Neuronal stem cell (in vitro differentiated cells): ENCODE results near the gene ALDH3A1.
A peak's percentile ranks its signal among the peaks of the same experiment; 100 is the strongest.

Source experiments
- DNase-seq: peaks from one replicate; pipeline ENCODE4 v3.0.0-alpha.2; 2013; ENCODE audit warnings: low spot score
- H2AFZ ChIP-seq: one replicate; pipeline ENCODE4 v1.6.1; 2013; ENCODE audit warnings: mild to moderate bottlenecking, low read length, inconsistent platforms
- H2AK5ac ChIP-seq: 2 replicates; pipeline ENCODE4 v1.6.1; 2013; ENCODE audit warnings: low read depth, mild to moderate bottlenecking, inconsistent platforms, low read length, moderate library complexity, mixed read lengths
- H2BK120ac ChIP-seq: 2 replicates; pipeline ENCODE4 v1.6.1; 2013; ENCODE audit warnings: low read depth, mild to moderate bottlenecking, inconsistent platforms, low read length, moderate library complexity, mixed read lengths
- H2BK12ac ChIP-seq: one replicate; pipeline ENCODE4 v1.6.1; 2013; ENCODE audit warnings: low read length, inconsistent platforms
- H2BK15ac ChIP-seq: 2 replicates; pipeline ENCODE4 v1.6.1; 2013; ENCODE audit warnings: mild to moderate bottlenecking, low read length, inconsistent platforms, mixed read lengths
- H2BK5ac ChIP-seq: one replicate; pipeline ENCODE4 v1.6.1; 2013; ENCODE audit warnings: inconsistent platforms, mild to moderate bottlenecking, low read length, moderate library complexity
- H3K14ac ChIP-seq: one replicate; pipeline ENCODE4 v1.6.1; 2013; ENCODE audit warnings: low read length, inconsistent platforms
- H3K18ac ChIP-seq: 2 replicates; pipeline ENCODE4 v1.6.1; 2013; ENCODE audit warnings: low read length, inconsistent platforms
- H3K23ac ChIP-seq: 2 replicates; pipeline ENCODE4 v1.6.1; 2013; ENCODE audit warnings: low read depth, mild to moderate bottlenecking, mixed read lengths, low read length, inconsistent platforms; ENCODE audit not compliant: poor library complexity
- H3K27ac ChIP-seq: replicated peaks from 3 replicates; pipeline ENCODE4 v1.5.1; 2013; ENCODE audit warnings: low read length, inconsistent platforms
- H3K27me3 ChIP-seq, 3 experiments: 2 replicates each; pipeline ENCODE4 v1.6.1; 2013; ENCODE audit warnings: low read length in 3 of 3, mild to moderate bottlenecking in 2 of 3, inconsistent platforms in 1 of 3, low read depth in 1 of 3, mixed read lengths in 1 of 3, moderate library complexity in 1 of 3; ENCODE audit not compliant: control insufficient read depth in 3 of 3, insufficient read depth in 3 of 3
- H3K36me3 ChIP-seq, 2 donors: replicated peaks in 1 of 2; 2 replicates each; pipeline ENCODE4 v1.6.1; 2013; ENCODE audit warnings: low read length in 2 of 2; ENCODE audit not compliant: control insufficient read depth in 2 of 2, insufficient read depth in 2 of 2
- H3K4ac ChIP-seq: 2 replicates; pipeline ENCODE4 v1.6.1; 2013; ENCODE audit warnings: inconsistent platforms, mild to moderate bottlenecking, low read length, moderate library complexity
- H3K4me1 ChIP-seq, 2 donors: 1 replicate in 1 of 2; 2 replicates in 1 of 2; pipeline ENCODE4 v1.6.1; 2013; ENCODE audit warnings: low read length in 2 of 2, low read depth in 1 of 2; ENCODE audit not compliant: control insufficient read depth in 2 of 2, insufficient read depth in 1 of 2
- H3K4me2 ChIP-seq: one replicate; pipeline ENCODE4 v1.6.1; 2013; ENCODE audit warnings: mild to moderate bottlenecking, low read length, inconsistent platforms; ENCODE audit not compliant: insufficient read depth, poor library complexity, severe bottlenecking
- H3K4me3 ChIP-seq, 2 donors: 2 replicates each; pipeline ENCODE4 v1.5.1; 2013; ENCODE audit warnings: low read length in 2 of 2, mild to moderate bottlenecking in 2 of 2, inconsistent platforms in 1 of 2, moderate library complexity in 1 of 2
- H3K79me1 ChIP-seq: one replicate; pipeline ENCODE4 v1.6.1; 2013; ENCODE audit warnings: low read depth, mild to moderate bottlenecking, inconsistent platforms, low read length, moderate library complexity
- H3K9ac ChIP-seq: one replicate; pipeline ENCODE4 v1.6.1; 2013; ENCODE audit warnings: mild to moderate bottlenecking, low read depth, low read length, inconsistent platforms; ENCODE audit not compliant: poor library complexity
- H3K9me3 ChIP-seq, 2 donors: replicated peaks in 1 of 2; 2 replicates each; pipeline versions ENCODE3 to v1.6.1; 2013; ENCODE audit warnings: low read length in 2 of 2, mild to moderate bottlenecking in 2 of 2, inconsistent platforms in 1 of 2, low read depth in 1 of 2, mixed read lengths in 1 of 2, moderate library complexity in 1 of 2; ENCODE audit not compliant: control insufficient read depth in 2 of 2, insufficient read depth in 1 of 2
- H4K8ac ChIP-seq: one replicate; pipeline ENCODE4 v1.6.1; 2013; ENCODE audit warnings: low read depth, mild to moderate bottlenecking, inconsistent platforms, low read length, moderate library complexity
- H4K91ac ChIP-seq: one replicate; pipeline ENCODE4 v1.6.1; 2013; ENCODE audit warnings: low read length, low read depth, mild to moderate bottlenecking, inconsistent platforms; ENCODE audit not compliant: poor library complexity
- WGBS, 2 donors: extraction: QIAGEN DNeasy Blood & Tissue Kit; methylation state at CpG; one replicate each; pipeline ENCODE4 v1.1.7; 2013; ENCODE audit warnings: missing lambda C conversion rate in 2 of 2, mixed read lengths in 1 of 2; ENCODE audit not compliant: insufficient read length in 2 of 2, insufficient replicate concordance in 1 of 2; ENCODE audit errors: extremely low coverage in 2 of 2; 5-methylcytosine and 5-hydroxymethylcytosine counted together

The ALDH3A1 gene

DNA sequence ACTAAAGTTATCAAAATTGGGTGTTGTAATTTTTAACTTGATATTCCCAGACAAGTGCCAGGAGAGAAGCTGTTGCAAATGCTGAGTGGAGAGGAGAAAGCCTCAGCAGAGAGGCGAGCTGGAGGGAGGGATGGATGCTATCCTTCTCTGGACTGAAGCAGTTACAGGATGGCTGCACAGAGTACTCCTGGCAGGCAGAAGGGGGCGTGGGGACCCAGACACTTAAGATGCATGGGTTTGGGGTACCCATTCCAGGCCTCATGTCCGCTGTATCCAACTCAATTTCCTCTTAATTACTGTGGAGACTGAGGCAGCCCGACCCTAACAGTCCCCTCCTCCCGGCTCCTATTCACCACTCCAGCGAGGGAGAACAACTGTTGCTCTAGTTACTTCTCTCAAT, 25.4 kb upstream of the ALDH3A1 start:
- Histone ChIP-seq H3K4me2 (no peak overlapping the region), H4K8ac (no peak overlapping the region), H2AK5ac (no peak overlapping the region), H3K18ac (no peak overlapping the region), H2BK15ac (no peak overlapping the region), H3K9me3 (no peaks in the 10 kb centered on the region), H3K27me3 (no peaks in the 10 kb centered on the region), H2BK12ac (no peak overlapping the region), H3K14ac (no peak overlapping the region), H3K79me1 (no peaks in the 10 kb centered on the region), H3K27ac (no peak overlapping the region), H2BK120ac (no peak overlapping the region), H4K91ac (no peak overlapping the region), H3K4me1 (no peaks in the 10 kb centered on the region), H3K4me3 (no peak overlapping the region), H2AFZ (no peak overlapping the region), H3K9ac (no peak overlapping the region), H3K4ac (no peak overlapping the region), H3K23ac (no peak overlapping the region), H3K36me3 (peaks cover 0 to 21% of the 10 kb centered on the region in 2 donors), H2BK5ac (no peak overlapping the region)
- WGBS, 2 donors: no CpG with 5 or more reads among the region's 6 CpGs
- no peak for DNase-seq

GRCh38 chr17:19771971-19772630, 24.0 kb upstream of the ALDH3A1 start:
- H3K79me1 ChIP-seq: no peaks in the 10 kb centered on the region

GRCh38 chr17:19770985-19771735, 23.1 kb upstream of the ALDH3A1 start:
- no peak overlapping the region for H2AFZ ChIP-seq
- H3K9ac ChIP-seq: no peak overlapping the region
- H3K79me1 ChIP-seq: no peaks in the 10 kb centered on the region
- no peaks in the 10 kb centered on the region for H3K9me3 ChIP-seq
- H3K14ac ChIP-seq: no peak overlapping the region
- H3K23ac ChIP-seq: no peak overlapping the region
- no peaks in the 10 kb centered on the region for H3K4me1 ChIP-seq
- WGBS, 2 donors: no CpG with 5 or more reads among the region's 6 CpGs
- peak overlapping the region; percentile 14 for H4K91ac ChIP-seq
- no peak overlapping the region for H2BK15ac ChIP-seq
- no peaks in the 10 kb centered on the region for H3K27me3 ChIP-seq
- H2AK5ac ChIP-seq: no peak overlapping the region
- no peak overlapping the region for H2BK5ac ChIP-seq
- H4K8ac ChIP-seq: no peak overlapping the region
- no peak overlapping the region for H3K27ac ChIP-seq
- no peak overlapping the region for H2BK12ac ChIP-seq
- no peak overlapping the region for H3K4ac ChIP-seq
- H3K4me2 ChIP-seq: no peak overlapping the region
- no peak overlapping the region for H2BK120ac ChIP-seq
- DNase-seq: no peak
- no peak overlapping the region for H3K4me3 ChIP-seq
- H3K18ac ChIP-seq: no peak overlapping the region
- peaks cover 0 to 10% of the 10 kb centered on the region in 2 donors for H3K36me3 ChIP-seq

More at GRCh38 chr17:19771971-19772630, 24.0 kb upstream of the ALDH3A1 start:
- H3K4ac ChIP-seq: no peak overlapping the region
- no peak overlapping the region for H2BK5ac ChIP-seq
- H4K8ac ChIP-seq: no peak overlapping the region
- no peak overlapping the region for H2AK5ac ChIP-seq
- no peak overlapping the region for H2BK120ac ChIP-seq
- no peak overlapping the region for H3K9ac ChIP-seq
- no peak overlapping the region for H3K14ac ChIP-seq
- no peaks in the 10 kb centered on the region for H3K4me1 ChIP-seq
- no peaks in the 10 kb centered on the region for H3K27me3 ChIP-seq
- H3K27ac ChIP-seq: no peak overlapping the region
- DNase-seq: no peak
- H3K4me3 ChIP-seq: no peak overlapping the region
- H3K23ac ChIP-seq: no peak overlapping the region
- H3K4me2 ChIP-seq: no peak overlapping the region
- no peak overlapping the region for H2BK15ac ChIP-seq
- WGBS, 2 donors: no CpG with 5 or more reads among the region's 7 CpGs
- no peak overlapping the region for H4K91ac ChIP-seq
- peaks cover 0 to 15% of the 10 kb centered on the region in 2 donors for H3K36me3 ChIP-seq
- no peak overlapping the region for H2AFZ ChIP-seq
- no peaks in the 10 kb centered on the region for H3K9me3 ChIP-seq
- no peak overlapping the region for H2BK12ac ChIP-seq
- H3K18ac ChIP-seq: no peak overlapping the region

GRCh38 chr17:19769946-19770652, 22.0 kb upstream of the ALDH3A1 start:
- no peak for DNase-seq
- Histone ChIP-seq H3K79me1 (no peaks in the 10 kb centered on the region), H2BK120ac (no peak overlapping the region), H3K36me3 (no peaks in the 10 kb centered on the region), H2BK12ac (no peak overlapping the region), H4K91ac (no peak overlapping the region), H3K9ac (no peak overlapping the region), H3K4me2 (no peak overlapping the region), H4K8ac (no peak overlapping the region), H2AK5ac (no peak overlapping the region), H3K4ac (no peak overlapping the region), H3K27ac (no peak overlapping the region), H3K14ac (no peak overlapping the region), H2BK5ac (no peak overlapping the region), H2BK15ac (no peak overlapping the region), H2AFZ (no peak overlapping the region), H3K4me3 (no peak overlapping the region), H3K9me3 (no peaks in the 10 kb centered on the region), H3K4me1 (no peaks in the 10 kb centered on the region), H3K27me3 (no peaks in the 10 kb centered on the region), H3K23ac (no peak overlapping the region), H3K18ac (no peak overlapping the region)
- no CpG with 5 or more reads among the region's 7 CpGs for WGBS, 2 donors
